Measurements from ENCODE around the gene ZBTB16.

ZBTB16 gene

GRCh38 chr11:114135737-114136151 lies 76.2 kb downstream of the ZBTB16 start:
- DNase-seq, result no peak

- DNase-seq, result no peak
Observed at GRCh38 chr11:114136686-114137640, 77.5 kb downstream of the ZBTB16 start.

GRCh38 chr11:114137838-114138237 lies 78.3 kb downstream of the ZBTB16 start:
- DNase-seq, result no peak

GRCh38 chr11:114138411-114138810 lies 78.9 kb downstream of the ZBTB16 start:
- no peak for DNase-seq

GRCh38 chr11:114140826-114141225 lies 81.3 kb downstream of the ZBTB16 start:
- DNase-seq, result no peak

GRCh38 chr11:114141863-114142580 lies 82.5 kb downstream of the ZBTB16 start:
- no peak for DNase-seq

- no peak for DNase-seq
Observed at GRCh38 chr11:114142707-114143106, 83.2 kb downstream of the ZBTB16 start.

GRCh38 chr11:114145166-114145775 lies 85.8 kb downstream of the ZBTB16 start:
- DNase-seq, result no peak

GRCh38 chr11:114147375-114148012 lies 88.0 kb downstream of the ZBTB16 start:
- DNase-seq, result no peak

GRCh38 chr11:114148013-114148382 lies 88.5 kb downstream of the ZBTB16 start:
- no peak for DNase-seq

GRCh38 chr11:114149689-114150407 lies 90.3 kb downstream of the ZBTB16 start:
- no peak for DNase-seq

- no peak for DNase-seq
Observed at GRCh38 chr11:114150671-114151070, 91.2 kb downstream of the ZBTB16 start.

- no peak for DNase-seq
Observed at GRCh38 chr11:114151631-114152030, 92.1 kb downstream of the ZBTB16 start.

- no peak for DNase-seq
Observed at GRCh38 chr11:114152162-114152561, 92.7 kb downstream of the ZBTB16 start.

GRCh38 chr11:114152785-114153184 lies 93.3 kb downstream of the ZBTB16 start:
- DNase-seq, result no peak

- no peak for DNase-seq
Observed at GRCh38 chr11:114153224-114153623, 93.7 kb downstream of the ZBTB16 start.

- DNase-seq, result no peak
Observed at GRCh38 chr11:114154271-114155047, 94.9 kb downstream of the ZBTB16 start.

- no peak for DNase-seq
Observed at GRCh38 chr11:114155116-114155515, 95.6 kb downstream of the ZBTB16 start.

- no peak for DNase-seq
Observed at GRCh38 chr11:114156131-114156581, 96.6 kb downstream of the ZBTB16 start.

- DNase-seq, result no peak
Observed at GRCh38 chr11:114156782-114157181, 97.3 kb downstream of the ZBTB16 start.

GRCh38 chr11:114157476-114158050 lies 98.1 kb downstream of the ZBTB16 start:
- no peak for DNase-seq
